BE2C (cell line): ENCODE measurements around the gene DAPK1.

Experiments used
- DNase-seq: peaks from one replicate; pipeline ENCODE4 v3.0.0-alpha.2; 2020
- H3K27me3 ChIP-seq: fragments of 250-450 bp; sonication (Bioruptor Pico); 2 replicates; pipeline ENCODE4 v1.5.1; 2020; ENCODE audit warnings: mild to moderate bottlenecking
- H3K36me3 ChIP-seq: fragments of 250-450 bp; sonication (Bioruptor Pico); 2 replicates; pipeline ENCODE4 v1.5.1; 2020; ENCODE audit warnings: mild to moderate bottlenecking
- H3K4me1 ChIP-seq: fragments of 250-450 bp; sonication (Bioruptor Pico); 2 replicates; pipeline ENCODE4 v1.5.1; 2020
- H3K4me3 ChIP-seq: 2 replicates; pipeline ENCODE4 v1.5.1; 2011; ENCODE audit warnings: low read depth, low read length
- H3K9me3 ChIP-seq: fragments of 250-450 bp; sonication (Bioruptor Pico); 2 replicates; pipeline ENCODE4 v1.5.1; 2020
- CTCF ChIP-seq: IDR thresholded peaks from 2 replicates; pipeline ENCODE4 v1.5.1; 2012; ENCODE audit warnings: mild to moderate bottlenecking, low read depth, low read length

DAPK1 gene

GRCh38 chr9:87614397-87614796 lies 116.7 kb downstream of the DAPK1 start:
- Histone ChIP-seq H3K27me3 (no peaks in the 10 kb centered on the region), H3K36me3 (no peaks in the 10 kb centered on the region; the same call in 1 of the 2 replicates), H3K4me3 (no peak overlapping the region), H3K4me1 (peaks cover 3% of the 10 kb centered on the region; the same call in 1 of the 2 replicates), H3K9me3 (no peaks in the 10 kb centered on the region)
- TF ChIP-seq CTCF = no peak
- DNase-seq = no peak

GRCh38 chr9:87615136-87615535 lies 117.5 kb downstream of the DAPK1 start:
- no peaks in the 10 kb centered on the region for H3K27me3 ChIP-seq
- no peak overlapping the region for H3K4me3 ChIP-seq
- peaks cover 3% of the 10 kb centered on the region; the same call in 1 of the 2 replicates for H3K4me1 ChIP-seq
- H3K36me3 ChIP-seq = no peaks in the 10 kb centered on the region; the same call in 1 of the 2 replicates
- no peaks in the 10 kb centered on the region for H3K9me3 ChIP-seq
- no peak for DNase-seq
- TF ChIP-seq CTCF = no peak

GRCh38 chr9:87615547-87616148 lies 118.0 kb downstream of the DAPK1 start:
- TF ChIP-seq CTCF = no peak
- no peak overlapping the region for H3K4me3 ChIP-seq
- no peaks in the 10 kb centered on the region; the same call in 1 of the 2 replicates for H3K36me3 ChIP-seq
- H3K4me1 ChIP-seq = peaks cover 3% of the 10 kb centered on the region; the same call in 1 of the 2 replicates
- DNase-seq = no peak
- no peaks in the 10 kb centered on the region for H3K9me3 ChIP-seq
- no peaks in the 10 kb centered on the region for H3K27me3 ChIP-seq

GRCh38 chr9:87618226-87618625 lies 120.6 kb downstream of the DAPK1 start:
- TF ChIP-seq CTCF = no peak
- no peak for DNase-seq
- H3K27me3 ChIP-seq = no peaks in the 10 kb centered on the region
- H3K36me3 ChIP-seq = no peaks in the 10 kb centered on the region; the same call in 1 of the 2 replicates
- no peak overlapping the region for H3K4me3 ChIP-seq
- H3K9me3 ChIP-seq = no peaks in the 10 kb centered on the region
- H3K4me1 ChIP-seq = no peaks in the 10 kb centered on the region

DNA sequence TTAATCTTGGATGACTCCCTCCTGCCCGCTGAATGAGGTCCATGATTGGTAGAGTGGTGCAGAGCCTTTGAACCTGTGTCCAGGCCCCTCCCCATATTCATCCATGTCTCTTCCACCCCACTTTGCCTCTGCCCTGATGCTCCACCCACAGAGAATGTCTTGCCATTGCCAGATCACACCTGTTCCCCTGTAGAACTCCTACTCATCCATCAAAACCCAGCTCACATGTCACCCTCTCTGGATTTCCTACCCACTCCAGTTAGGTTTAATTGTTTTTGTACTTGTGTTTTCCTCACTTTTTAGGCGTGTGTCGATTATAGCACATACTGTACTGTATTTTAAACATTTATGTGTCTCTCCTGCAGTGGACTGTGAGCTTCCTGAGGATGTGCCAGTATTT lies 121.3 kb downstream of the DAPK1 start:
- Histone ChIP-seq H3K27me3 (no peaks in the 10 kb centered on the region), H3K4me3 (no peak overlapping the region), H3K4me1 (no peaks in the 10 kb centered on the region), H3K9me3 (no peaks in the 10 kb centered on the region), H3K36me3 (no peaks in the 10 kb centered on the region; the same call in 1 of the 2 replicates)
- no peak for TF ChIP-seq CTCF
- DNase-seq = no peak

DNA sequence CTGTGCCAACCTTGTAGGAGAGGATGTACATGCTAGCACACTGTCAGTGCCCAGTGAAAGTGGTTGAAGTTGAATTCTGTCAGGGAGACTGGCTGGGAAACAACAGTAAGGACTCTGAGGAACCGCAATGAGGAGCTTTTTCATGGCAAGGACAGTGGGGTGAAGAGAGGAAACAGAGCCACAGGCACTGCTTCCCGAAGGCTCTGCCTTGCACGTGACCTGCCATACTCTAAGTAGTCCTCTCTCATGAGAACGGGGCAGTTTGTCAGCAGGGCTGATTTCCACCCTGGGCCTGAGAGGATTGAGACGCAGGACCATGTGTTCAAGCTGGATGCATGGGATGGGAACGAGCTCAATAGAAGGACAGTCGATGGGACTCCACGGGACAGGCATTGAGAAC lies 121.7 kb downstream of the DAPK1 start:
- Histone ChIP-seq H3K36me3 (no peaks in the 10 kb centered on the region; the same call in 1 of the 2 replicates), H3K9me3 (no peaks in the 10 kb centered on the region), H3K27me3 (no peaks in the 10 kb centered on the region), H3K4me1 (no peaks in the 10 kb centered on the region), H3K4me3 (no peak overlapping the region)
- TF ChIP-seq CTCF = no peak
- DNase-seq = no peak
